WTC11 (cell line): ENCODE results near the gene ZNF581. TPM values are rescaled to one million over a fixed set of nuclear protein-coding genes. Genes with fewer than 3 reads are reported as not detected.

Source experiments
- ATAC-seq: fragments of 200-7000 bp; cut with Tn5 transposase; 2 replicates; pipeline ENCODE4 v1.10.0; 2021; ENCODE audit warnings: mild to moderate bottlenecking, moderate library complexity
- CTCF ChIA-PET: fragments of 300-600 bp; sonication (Branson Sonifier 250); formaldehyde crosslinking; loops from one replicate; lab custom pipeline; 2021; ENCODE audit warnings: antibody characterized with exemption; lab: Charles Lee
- POLR2A ChIA-PET: fragments of 350-600 bp; sonication (Branson Sonifier 250); formaldehyde crosslinking; loops from one replicate; lab custom pipeline; 2021; ENCODE audit warnings: antibody characterized with exemption; lab: Charles Lee
- DNase-seq: peaks from one replicate; pipeline ENCODE4 v3.0.0; 2021; ENCODE audit warnings: low spot score
- H3K27ac Mint-ChIP-seq: 2 replicates; pipeline ENCODE4 v1.8.0; 2021; ENCODE audit warnings: mixed read lengths
- H3K27me3 Mint-ChIP-seq: 2 replicates; pipeline ENCODE4 v1.8.0; 2021; ENCODE audit warnings: low read depth, mild to moderate bottlenecking, moderate library complexity, mixed read lengths
- H3K36me3 Mint-ChIP-seq: 2 replicates; pipeline ENCODE4 v1.8.0; 2021; ENCODE audit warnings: mixed read lengths
- H3K4me1 Mint-ChIP-seq: 2 replicates; pipeline ENCODE4 v1.8.0; 2022; ENCODE audit warnings: mixed read lengths
- H3K4me3 Mint-ChIP-seq: 2 replicates; pipeline ENCODE4 v1.8.0; 2021; ENCODE audit warnings: mild to moderate bottlenecking, moderate library complexity, mixed read lengths
- H3K9me3 Mint-ChIP-seq: 2 replicates; pipeline ENCODE4 v1.8.0; 2021; ENCODE audit warnings: mixed read lengths
- CTCF ChIP-seq: fragments of 200-600 bp; IDR thresholded peaks from 2 replicates; pipeline ENCODE4 v1.8.0; 2022; ENCODE audit warnings: antibody characterized with exemption
- ELF4 ChIP-seq: sonication (generic); formaldehyde crosslinking; IDR thresholded peaks from 2 replicates; pipeline ENCODE4 v1.8.1; 2022; ENCODE audit warnings: low read depth, mild to moderate bottlenecking, moderate library complexity, missing genetic modification reagents
- ETV6 ChIP-seq: sonication (generic); formaldehyde crosslinking; IDR thresholded peaks from 2 replicates; pipeline ENCODE4 v1.8.1; 2022; ENCODE audit warnings: mild to moderate bottlenecking, missing genetic modification reagents
- GABPB1 ChIP-seq: sonication (generic); formaldehyde crosslinking; IDR thresholded peaks from 2 replicates; pipeline ENCODE4 v1.8.1; 2023; ENCODE audit warnings: mild to moderate bottlenecking, missing genetic modification reagents
- GRHL2 ChIP-seq: fragments of 250-450 bp; sonication (Bioruptor Pico); IDR thresholded peaks from 2 replicates; pipeline ENCODE4 v1.8.0; 2022; ENCODE audit warnings: mild to moderate bottlenecking, moderate library complexity; ENCODE audit not compliant: insufficient replicate concordance, severe bottlenecking
- HMGA2 ChIP-seq: fragments of 250-450 bp; sonication (Bioruptor Pico); IDR thresholded peaks from 2 replicates; pipeline ENCODE4 v1.4.0; 2021; ENCODE audit warnings: mild to moderate bottlenecking, moderate library complexity
- KAT7 ChIP-seq: sonication (generic); formaldehyde crosslinking; IDR thresholded peaks from 2 replicates; pipeline ENCODE4 v1.8.1; 2023; ENCODE audit warnings: missing genetic modification reagents, mild to moderate bottlenecking, borderline replicate concordance
- MXD4 ChIP-seq: fragments of 250-450 bp; sonication (Bioruptor Pico); IDR thresholded peaks from 2 replicates; pipeline ENCODE4 v1.8.0; 2021; ENCODE audit warnings: mild to moderate bottlenecking, moderate library complexity, borderline replicate concordance
- SOX15 ChIP-seq: fragments of 250-450 bp; sonication (Bioruptor Pico); IDR thresholded peaks from 2 replicates; pipeline ENCODE4 v1.9.0; 2021; ENCODE audit warnings: mild to moderate bottlenecking
- SP1 ChIP-seq: sonication (generic); formaldehyde crosslinking; conservative IDR thresholded peaks from 2 replicates; pipeline ENCODE4 v1.8.1; 2022; ENCODE audit warnings: missing genetic modification reagents
- ZBTB21 ChIP-seq: sonication (generic); formaldehyde crosslinking; IDR thresholded peaks from 2 replicates; pipeline ENCODE4 v1.8.1; 2023; ENCODE audit warnings: mild to moderate bottlenecking, missing genetic modification reagents, borderline replicate concordance
- ZNF425 ChIP-seq: fragments of 250-450 bp; sonication (Bioruptor Pico); conservative IDR thresholded peaks from 2 replicates; pipeline ENCODE4 v1.9.0; 2021; ENCODE audit warnings: mild to moderate bottlenecking
- ZNF512 ChIP-seq: sonication (generic); formaldehyde crosslinking; IDR thresholded peaks from 2 replicates; pipeline ENCODE4 v1.8.1; 2022; ENCODE audit warnings: missing genetic modification reagents, borderline replicate concordance
- total RNA-seq: library from RNA; stranded (reverse); gene quantifications from 3 replicates; pipeline ENCODE4 v1.2.3, GENCODE V29; 2021
- TF ChIP-seq, protein P1 (sequence below): sonication (generic); formaldehyde crosslinking; IDR thresholded peaks from 2 replicates; pipeline ENCODE4 v1.8.1; 2023; ENCODE audit warnings: mild to moderate bottlenecking, missing genetic modification reagents
- TF ChIP-seq, protein P2 (sequence below): sonication (generic); formaldehyde crosslinking; IDR thresholded peaks from 2 replicates; pipeline ENCODE4 v1.8.1; 2023; ENCODE audit warnings: mild to moderate bottlenecking, moderate library complexity, missing genetic modification reagents

ZNF581 gene
- total RNA-seq, 1 experiment from 2014 or later = 100 TPM

DNA sequence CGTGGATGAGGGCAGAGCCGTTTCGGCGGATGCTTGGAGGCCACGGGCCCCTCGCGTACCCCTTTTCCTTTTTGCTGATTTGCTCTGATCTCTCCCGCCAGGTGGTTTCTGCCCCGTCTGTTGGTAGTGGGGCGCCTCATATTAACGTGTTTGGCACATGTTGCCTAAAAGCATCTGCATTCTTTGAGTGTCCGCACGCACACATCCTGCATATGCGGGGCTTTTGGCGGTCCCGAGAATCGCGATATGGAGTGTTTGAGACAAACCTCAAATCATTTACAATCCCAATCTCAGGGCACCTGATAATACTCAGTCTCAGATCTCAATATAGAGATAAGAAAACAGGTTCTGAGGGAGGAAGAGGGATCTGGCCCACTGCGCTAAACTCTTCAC is 12.2 kb downstream of the ZNF581 start:
- peaks cover 16% of the 10 kb centered on the region for H3K36me3 Mint-ChIP-seq
- H3K9me3 Mint-ChIP-seq = no peaks in the 10 kb centered on the region
- ATAC-seq = no peak
- peak overlapping the region; percentile 93 for H3K4me3 Mint-ChIP-seq
- TF ChIP-seq CTCF (no peak), KAT7 (CRISPR knock-in tag) (0 out of 2 replicates have a peak, but pooled peaks have one; percentile 13)
- CTCF ChIA-PET = interaction anchor here (0.6 to 3.3 kb wide), 3 partner anchors 15 to 258 kb away, joined by 3 to 33 read pairs (median 4); no protein-coding TSS in a partner anchor
- DNase-seq = no peak
- H3K27me3 Mint-ChIP-seq = peaks cover 3% of the 10 kb centered on the region; the same call in 1 of the 2 replicates
- peaks cover 40% of the 10 kb centered on the region for H3K4me1 Mint-ChIP-seq
- peak overlapping the region; percentile 91 for H3K27ac Mint-ChIP-seq
- POLR2A ChIA-PET = interaction anchor here (0.7 to 1.3 kb wide), 2 partner anchors 16 to 271 kb away, joined by 3 to 4 read pairs; no protein-coding TSS in a partner anchor

GRCh38 chr19:55656552-55656951 is 13.1 kb downstream of the ZNF581 start:
- ChIA-PET CTCF (interaction anchor here (3.3 kb wide), 1 partner anchor 15 kb away, joined by 33 read pairs; no protein-coding TSS in a partner anchor), POLR2A (interaction anchor here (0.7 to 1.3 kb wide), 2 partner anchors 15 to 272 kb away, joined by 3 to 4 read pairs; no protein-coding TSS in a partner anchor)
- ATAC-seq (no peak), DNase-seq (no peak)
- Mint-ChIP-seq H3K36me3 (peaks cover 20% of the 10 kb centered on the region), H3K4me3 (peak overlapping the region; percentile 93), H3K4me1 (peaks cover 37% of the 10 kb centered on the region), H3K9me3 (no peaks in the 10 kb centered on the region), H3K27ac (peak overlapping the region; percentile 91), H3K27me3 (peaks cover 3% of the 10 kb centered on the region; the same call in 1 of the 2 replicates)
- no peak for TF ChIP-seq ZNF425 (CRISPR knock-in tag)
- TF ChIP-seq GRHL2 (CRISPR knock-in tag) = no peak
- no peak for TF ChIP-seq SP1 (CRISPR knock-in tag)
- TF ChIP-seq, protein P1, sequence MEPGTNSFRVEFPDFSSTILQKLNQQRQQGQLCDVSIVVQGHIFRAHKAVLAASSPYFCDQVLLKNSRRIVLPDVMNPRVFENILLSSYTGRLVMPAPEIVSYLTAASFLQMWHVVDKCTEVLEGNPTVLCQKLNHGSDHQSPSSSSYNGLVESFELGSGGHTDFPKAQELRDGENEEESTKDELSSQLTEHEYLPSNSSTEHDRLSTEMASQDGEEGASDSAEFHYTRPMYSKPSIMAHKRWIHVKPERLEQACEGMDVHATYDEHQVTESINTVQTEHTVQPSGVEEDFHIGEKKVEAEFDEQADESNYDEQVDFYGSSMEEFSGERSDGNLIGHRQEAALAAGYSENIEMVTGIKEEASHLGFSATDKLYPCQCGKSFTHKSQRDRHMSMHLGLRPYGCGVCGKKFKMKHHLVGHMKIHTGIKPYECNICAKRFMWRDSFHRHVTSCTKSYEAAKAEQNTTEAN (CRISPR knock-in tag) = no peak
- TF ChIP-seq ZBTB21 (CRISPR knock-in tag) = no peak
- TF ChIP-seq GABPB1 = no peak
- TF ChIP-seq MXD4 = no peak
- TF ChIP-seq ELF4 = no peak
- TF ChIP-seq ETV6 (CRISPR knock-in tag) = no peak
- TF ChIP-seq, protein P2, sequence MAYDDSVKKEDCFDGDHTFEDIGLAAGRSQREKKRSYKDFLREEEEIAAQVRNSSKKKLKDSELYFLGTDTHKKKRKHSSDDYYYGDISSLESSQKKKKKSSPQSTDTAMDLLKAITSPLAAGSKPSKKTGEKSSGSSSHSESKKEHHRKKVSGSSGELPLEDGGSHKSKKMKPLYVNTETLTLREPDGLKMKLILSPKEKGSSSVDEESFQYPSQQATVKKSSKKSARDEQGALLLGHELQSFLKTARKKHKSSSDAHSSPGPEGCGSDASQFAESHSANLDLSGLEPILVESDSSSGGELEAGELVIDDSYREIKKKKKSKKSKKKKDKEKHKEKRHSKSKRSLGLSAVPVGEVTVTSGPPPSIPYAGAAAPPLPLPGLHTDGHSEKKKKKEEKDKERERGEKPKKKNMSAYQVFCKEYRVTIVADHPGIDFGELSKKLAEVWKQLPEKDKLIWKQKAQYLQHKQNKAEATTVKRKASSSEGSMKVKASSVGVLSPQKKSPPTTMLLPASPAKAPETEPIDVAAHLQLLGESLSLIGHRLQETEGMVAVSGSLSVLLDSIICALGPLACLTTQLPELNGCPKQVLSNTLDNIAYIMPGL (CRISPR knock-in tag) = no peak
- TF ChIP-seq ZNF512 (CRISPR knock-in tag) = no peak
- no peak for TF ChIP-seq SOX15 (CRISPR knock-in tag)
- TF ChIP-seq HMGA2 (CRISPR knock-in tag) = no peak
